ENCODE data around the gene SUSD1.
"Not testable (repeated sequence)": the region's sequence is repeated elsewhere in the genome, so short reads cannot be mapped to it uniquely, and the experiment has no call there.

SUSD1 gene

DNA sequence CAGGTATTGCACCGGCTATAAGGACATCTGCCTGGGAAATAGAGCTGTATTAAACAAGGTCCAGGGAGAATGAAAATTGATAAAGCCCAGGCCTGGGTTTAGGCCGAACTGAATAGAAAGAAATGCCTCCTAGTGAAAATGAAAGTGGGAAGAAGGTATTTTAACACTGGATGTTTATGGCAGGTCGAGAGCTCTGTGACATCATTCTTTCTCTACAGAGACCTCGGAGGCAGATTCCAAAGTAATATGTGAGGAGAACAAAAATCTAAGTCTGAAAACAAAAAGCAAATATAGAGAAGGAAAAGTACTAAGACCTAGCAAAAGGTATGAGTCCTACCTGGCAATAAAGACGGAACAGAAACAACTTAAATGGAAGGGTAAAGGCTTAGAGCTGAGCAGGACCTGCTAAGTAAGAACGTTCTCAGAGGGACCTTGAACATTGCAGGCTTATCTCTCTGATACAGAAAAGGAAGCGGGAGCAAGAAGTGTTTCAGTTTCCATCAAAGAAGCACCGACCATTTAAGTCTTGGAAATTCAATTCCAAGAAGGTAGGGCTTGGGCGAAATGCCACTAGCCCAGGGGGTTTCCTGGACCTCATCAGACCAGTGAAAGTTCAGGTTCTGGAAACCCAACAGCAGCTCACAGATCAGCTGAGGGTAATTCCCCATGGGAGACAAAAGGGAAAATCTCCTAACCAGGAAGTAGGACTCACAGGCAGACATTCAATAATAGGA lies 80.0 kb downstream of the SUSD1 start:
- DNase-seq (ENCODE audit: low read depth) = no peak

DNA sequence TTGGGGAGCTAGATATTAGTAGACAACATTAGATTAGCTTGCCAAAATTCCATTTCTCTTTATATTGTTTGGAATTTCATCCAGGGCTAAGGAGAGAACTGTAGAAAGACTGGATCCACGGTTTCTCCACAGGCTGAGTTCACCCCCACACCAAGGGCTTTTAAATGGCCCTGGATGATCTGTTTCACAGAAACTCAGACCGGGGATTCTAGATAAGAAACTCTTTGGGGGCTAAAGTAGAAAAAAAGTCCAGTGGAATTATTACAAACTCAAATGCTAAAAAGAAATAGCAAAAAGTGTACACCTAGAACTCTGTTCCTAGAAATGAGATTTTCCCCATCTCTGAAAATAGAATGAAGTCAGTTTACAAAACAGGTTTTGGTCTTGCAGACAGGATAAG lies 80.9 kb downstream of the SUSD1 start:
- no peak for DNase-seq (ENCODE audit: low read depth)

DNA sequence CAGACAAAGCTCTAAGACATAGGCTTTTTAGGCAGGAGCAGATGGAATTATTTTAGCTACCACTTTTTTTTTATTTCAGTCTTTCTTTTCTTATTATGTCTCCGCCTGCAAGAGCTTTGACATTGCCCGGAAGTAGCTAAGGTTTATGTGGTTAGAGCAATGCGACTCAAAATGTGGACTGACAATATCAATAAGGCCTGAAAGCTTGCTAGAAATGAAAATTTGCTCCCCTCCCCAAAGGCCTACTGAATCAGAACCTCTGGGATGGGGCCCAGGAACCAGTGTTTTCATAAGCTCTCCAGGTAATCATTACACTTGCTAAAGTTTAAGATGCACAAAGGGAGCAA lies 81.3 kb downstream of the SUSD1 start:
- DNase-seq (ENCODE audit: low read depth) = no peak

DNA sequence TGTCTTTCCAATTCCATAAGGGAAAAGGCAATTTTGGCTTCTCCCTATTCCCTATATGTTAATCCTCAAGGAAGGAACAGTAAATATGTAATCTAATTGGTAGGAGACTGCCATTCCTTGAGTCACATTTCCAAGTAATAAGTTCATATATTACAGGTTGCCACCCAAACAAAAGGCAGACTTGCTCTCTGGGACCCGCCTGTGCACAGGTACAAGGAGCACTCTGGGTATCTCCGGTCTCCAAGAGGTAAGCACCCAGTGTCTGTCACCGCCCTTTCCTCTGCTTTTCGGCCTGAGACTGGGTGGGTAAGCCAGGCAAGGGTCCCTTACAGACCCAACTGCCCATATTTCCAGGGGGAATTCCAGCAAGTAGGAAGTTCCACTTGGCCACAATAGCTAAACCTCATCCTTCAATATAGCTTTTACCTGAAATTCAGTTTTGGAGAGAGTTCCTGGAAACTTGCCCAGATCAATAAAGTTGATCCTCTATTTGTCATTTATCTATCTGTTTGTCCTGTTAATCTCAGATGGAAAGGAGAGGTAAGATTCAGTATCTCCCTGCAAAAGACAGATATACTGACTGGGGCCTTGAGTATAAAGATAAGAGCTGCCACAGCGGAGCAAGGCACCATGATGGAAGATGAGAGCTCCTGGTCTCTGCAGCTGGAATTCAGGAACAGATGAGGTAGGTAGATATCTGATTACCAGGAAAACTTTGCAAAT lies 81.8 kb downstream of the SUSD1 start:
- no peak for DNase-seq (ENCODE audit: low read depth)

DNA sequence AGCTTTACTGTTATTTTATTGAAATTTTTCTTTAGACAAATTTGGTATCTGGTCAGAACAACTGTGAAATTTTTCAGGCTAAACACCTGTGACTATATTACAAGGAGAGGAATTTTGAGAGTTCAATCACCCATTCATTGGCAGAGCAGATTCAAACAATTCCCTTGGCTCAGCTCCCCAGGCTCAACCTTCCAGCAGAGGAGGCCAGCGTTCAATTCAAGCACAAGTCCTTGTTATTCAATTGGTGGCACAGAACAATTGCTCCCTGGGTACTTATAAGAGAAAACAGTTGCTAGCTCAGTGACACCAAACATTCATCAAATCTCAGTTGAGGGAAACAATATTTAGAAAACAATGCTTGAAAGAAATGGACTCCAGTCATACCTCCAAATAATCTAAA lies 83.3 kb downstream of the SUSD1 start:
- no peak for DNase-seq (ENCODE audit: low read depth)

DNA sequence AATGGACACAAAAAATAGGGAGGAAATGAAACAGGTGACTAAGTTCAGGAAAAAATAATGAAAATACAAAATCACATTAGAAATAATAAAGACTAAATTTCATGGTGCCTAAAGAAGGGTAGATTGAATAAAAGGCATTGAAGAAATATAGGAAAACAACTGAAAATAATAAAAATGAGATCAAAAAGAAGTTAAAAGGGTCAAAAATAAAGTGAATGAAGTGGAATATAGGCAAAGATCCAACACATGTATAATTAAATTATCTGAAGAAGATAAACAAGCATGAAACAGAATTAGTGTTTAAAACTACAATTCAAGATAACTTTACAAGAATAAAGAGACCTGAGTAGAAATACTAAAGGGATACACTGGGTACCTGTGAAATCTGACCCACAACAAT lies 87.6 kb downstream of the SUSD1 start:
- no peak for DNase-seq (ENCODE audit: low read depth)

DNA sequence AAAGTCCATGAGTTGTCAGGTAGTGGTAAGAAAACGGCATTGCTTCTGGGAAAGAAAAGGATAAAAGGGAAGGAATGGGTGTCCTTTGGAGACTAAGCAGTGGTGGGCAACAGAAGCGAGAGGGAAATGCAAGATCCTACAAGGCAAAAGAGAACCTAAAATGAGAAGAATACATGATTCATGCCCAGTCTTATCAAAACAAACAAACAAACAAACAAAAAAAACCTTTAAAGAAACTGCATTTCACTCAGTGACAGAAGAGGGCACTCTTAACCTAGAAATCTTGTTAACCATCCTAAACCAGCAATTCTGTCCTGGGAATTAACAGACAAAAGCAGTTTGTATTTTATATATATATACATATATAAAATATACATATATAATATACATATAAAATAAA lies 88.5 kb downstream of the SUSD1 start:
- no peak for DNase-seq (ENCODE audit: low read depth)

DNA sequence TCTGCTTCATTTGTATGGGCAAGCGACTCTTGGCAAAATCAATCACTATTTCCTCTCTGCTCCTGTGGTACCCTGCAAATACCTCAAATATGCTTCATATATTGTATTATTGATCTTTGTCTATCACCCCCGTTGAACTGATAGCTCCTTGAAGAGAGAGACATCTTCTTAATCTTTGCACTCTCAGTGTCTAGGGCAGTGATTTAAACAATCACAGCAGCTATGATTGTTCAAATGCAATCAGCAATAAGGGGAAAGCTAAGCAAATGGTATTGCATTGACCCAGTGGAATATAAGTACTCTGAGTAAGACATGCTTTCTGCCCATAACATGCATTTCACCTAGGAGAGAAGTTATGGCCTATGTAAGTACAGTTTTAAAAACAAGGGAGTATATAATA lies 90.2 kb downstream of the SUSD1 start:
- no peak for DNase-seq (ENCODE audit: low read depth)

DNA sequence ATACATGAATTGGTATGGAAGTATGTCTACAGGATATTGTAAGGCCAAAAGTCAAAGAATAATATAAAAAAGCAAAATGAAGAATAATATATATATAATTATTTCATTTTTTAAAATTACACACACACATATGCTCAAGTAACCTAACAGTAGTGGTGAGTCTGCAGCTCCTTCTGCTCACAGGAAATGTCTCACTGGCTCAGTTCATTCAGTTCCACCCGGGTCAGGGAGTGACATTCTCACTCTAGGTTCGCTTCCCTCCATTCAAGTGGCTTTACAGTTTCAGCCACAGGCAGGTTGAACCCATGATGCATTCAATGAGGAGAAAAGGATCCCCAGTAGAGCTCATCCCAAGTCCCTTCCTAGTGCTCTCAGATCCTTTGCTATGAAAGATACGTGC lies 90.8 kb downstream of the SUSD1 start:
- DNase-seq (ENCODE audit: low read depth) = no peak

DNA sequence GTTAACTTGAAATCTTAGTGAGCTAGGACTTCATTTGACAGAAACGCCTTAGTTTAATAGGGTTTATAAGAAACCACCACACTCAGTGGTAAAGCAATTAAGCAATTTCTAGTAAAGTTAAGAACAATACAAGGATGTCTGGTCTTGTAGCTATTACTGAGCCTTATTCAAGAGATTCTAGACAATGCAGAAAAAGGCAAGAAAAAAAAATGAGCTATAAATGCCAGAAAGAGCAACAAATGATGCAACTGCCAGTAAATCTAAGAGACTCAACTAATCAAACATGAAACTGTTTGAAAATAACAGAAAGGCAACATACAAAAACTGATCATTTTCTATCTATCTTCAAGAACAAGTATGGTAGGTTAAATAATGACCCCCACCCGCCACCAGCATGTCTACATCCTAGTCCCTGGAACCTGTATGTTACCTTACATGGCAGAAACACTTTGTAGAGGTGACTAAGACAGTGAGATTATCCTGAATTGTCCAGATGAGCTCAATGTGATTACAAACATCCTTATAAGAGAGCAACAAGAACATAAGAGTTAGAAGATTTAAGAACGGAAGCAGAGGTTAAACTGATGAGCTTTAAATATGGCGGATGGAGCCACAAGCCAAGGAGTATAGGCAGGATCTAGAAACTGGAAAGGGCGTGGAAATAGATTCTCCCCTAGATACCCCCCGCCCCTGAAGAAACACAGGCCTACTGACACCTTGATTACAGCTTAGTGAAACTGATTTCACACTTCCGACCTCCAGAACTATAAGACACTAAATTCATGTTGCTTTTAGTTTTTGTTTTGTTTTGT lies 93.0 kb downstream of the SUSD1 start:
- no peak for DNase-seq (ENCODE audit: low read depth)

DNA sequence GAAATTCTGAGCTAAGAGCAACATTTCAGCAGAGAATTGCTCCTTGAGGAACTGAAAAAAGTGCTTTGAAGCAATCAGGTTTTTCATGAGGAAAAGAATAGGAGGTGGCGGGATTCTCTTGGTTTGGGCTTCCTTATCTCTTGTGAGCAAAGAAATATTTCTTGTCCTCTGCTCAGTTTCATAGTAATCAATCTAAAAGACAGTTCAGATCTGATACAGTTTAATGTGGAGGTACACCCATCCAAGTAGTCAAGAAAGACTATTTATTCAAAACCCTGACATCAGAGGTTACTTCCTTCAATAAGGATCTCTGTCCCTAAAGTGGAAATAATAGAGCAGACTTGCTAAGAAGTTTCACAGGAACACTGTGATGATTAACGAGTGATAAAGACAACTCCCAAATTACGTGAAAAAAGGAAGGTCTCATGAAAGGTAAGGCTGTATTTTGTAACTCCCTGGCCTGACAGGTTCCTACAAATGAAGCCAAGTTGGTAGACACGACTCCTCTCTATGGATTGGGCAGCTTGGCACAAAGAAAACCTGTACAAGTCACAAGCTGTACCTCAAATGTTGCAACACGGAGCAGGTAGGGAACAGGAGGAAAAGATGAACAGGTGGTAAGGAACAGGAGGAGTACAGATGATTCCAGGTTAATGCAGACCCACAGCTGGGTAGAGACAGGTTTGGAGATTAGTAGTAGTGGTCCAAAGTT lies 94.1 kb downstream of the SUSD1 start:
- DNase-seq (ENCODE audit: low read depth) = no peak

DNA sequence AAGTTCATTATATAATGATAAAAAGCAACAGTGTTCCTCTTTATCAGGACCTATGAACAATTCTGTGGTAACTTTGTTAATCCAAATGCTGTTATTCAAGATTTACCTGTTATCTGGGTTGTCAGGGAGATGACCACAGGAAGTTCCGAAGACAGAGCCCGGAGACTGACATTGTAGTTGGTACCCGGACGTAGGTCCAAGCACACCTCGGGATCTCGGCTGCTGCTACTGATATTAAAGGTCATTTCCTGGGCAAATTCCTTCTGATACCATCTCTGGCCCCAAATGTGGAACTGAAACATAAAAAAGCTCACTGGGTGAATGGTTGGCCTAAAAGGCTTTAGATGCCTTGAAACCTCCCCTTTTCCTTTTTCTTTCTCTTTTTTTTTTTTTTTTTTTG lies 96.7 kb downstream of the SUSD1 start:
- no peak for DNase-seq (ENCODE audit: low read depth)

DNA sequence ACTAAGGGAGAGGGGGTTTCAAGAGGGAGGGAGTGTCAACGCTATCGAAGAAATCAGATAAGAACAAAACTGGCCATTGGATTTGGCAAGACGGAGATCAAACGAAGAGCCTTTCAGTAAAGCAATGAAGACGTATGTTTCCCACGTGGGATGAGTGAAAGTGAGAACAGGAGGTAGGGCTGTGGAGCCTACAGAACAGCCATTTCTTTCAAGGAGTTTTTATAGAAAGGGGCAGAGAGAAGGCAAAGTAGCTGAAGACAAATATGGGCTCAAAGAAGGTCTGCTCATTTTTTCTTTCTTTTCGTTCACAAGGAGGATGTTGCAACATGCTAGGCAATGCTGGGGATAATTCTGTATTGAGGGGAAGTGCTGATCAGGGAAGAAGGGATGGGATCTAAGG lies 98.3 kb downstream of the SUSD1 start:
- no peak for DNase-seq (ENCODE audit: low read depth)

DNA sequence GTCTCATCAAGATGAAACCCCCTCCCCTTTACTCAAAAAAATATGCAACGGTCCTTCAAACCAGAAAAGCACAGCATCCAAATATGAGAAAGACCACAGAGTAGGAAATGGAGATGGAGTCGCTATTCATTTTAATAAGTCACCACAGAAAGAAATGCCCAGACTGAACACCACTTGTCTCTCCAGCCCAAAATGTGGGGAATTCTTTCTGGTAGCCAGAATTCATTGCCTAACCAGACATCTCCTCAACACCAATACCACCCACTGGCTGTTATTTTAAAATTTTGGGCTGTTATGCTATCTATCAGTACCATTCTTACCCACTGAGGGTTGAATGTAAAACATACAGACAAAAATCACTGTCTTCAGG lies 100.1 kb downstream of the SUSD1 start:
- no peak for DNase-seq (ENCODE audit: low read depth)

DNA sequence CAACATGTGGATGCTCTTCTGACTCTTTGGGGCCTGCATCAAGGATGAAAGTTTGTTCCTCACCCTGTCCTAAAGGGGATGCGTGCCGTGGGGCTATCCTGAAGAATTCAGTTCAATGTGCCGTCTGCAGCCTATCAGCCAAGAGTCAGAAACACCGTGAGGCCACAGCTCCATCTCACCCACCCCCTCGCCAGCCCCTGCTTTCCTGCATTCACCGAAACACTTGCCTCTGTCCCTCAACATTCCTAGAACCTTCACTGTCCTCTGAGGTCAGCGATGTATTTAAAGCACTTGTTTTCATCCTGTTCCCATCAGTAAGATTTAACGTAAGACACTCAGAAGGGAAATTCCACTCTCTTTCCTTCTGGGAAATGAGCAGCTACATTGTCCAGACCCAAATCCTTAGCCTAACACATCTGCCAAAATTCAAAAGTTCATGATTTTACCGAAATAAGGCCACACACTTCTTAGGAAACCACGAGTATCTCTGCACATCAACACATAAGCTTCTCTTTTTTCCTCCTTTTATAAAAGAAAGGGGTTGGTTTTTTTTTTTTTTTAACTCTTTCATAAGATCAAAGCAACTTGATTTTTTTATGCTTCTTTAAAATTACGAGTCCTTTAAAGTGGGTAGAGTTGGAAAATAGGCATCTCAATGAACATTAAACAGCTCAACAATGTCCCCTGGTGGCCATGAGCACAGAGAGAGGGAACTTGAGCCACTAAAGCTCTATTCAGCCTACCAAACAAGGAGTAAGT lies 100.7 kb downstream of the SUSD1 start:
- peak; percentile 86 for DNase-seq (ENCODE audit: low read depth)

DNA sequence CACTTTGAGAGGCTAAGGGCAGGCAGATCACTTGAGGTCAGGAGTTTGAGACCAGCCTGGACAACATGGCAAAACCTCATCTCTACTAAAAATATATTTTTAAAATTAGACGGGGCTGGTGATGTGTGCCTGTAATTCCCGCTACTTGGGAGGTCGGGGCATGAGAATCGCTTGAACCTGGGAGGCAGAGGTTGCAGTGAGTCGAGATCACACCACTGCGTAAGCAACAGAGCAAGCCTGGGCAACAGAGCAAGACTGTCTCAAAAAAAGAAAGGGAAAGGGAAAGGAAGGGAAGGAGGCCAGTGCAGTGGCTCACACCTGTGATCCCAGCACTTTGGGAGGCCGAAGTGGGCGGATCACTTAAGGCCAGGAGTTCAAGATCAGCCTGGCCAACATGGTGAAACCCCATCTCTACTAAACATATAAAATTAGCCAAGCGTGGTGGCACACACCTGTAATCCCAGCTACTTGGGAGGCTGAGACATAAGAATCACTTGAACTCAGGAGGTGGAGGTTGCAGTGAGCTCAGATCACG lies 101.4 kb downstream of the SUSD1 start:
- not testable (repeated sequence) for DNase-seq (ENCODE audit: low read depth)

DNA sequence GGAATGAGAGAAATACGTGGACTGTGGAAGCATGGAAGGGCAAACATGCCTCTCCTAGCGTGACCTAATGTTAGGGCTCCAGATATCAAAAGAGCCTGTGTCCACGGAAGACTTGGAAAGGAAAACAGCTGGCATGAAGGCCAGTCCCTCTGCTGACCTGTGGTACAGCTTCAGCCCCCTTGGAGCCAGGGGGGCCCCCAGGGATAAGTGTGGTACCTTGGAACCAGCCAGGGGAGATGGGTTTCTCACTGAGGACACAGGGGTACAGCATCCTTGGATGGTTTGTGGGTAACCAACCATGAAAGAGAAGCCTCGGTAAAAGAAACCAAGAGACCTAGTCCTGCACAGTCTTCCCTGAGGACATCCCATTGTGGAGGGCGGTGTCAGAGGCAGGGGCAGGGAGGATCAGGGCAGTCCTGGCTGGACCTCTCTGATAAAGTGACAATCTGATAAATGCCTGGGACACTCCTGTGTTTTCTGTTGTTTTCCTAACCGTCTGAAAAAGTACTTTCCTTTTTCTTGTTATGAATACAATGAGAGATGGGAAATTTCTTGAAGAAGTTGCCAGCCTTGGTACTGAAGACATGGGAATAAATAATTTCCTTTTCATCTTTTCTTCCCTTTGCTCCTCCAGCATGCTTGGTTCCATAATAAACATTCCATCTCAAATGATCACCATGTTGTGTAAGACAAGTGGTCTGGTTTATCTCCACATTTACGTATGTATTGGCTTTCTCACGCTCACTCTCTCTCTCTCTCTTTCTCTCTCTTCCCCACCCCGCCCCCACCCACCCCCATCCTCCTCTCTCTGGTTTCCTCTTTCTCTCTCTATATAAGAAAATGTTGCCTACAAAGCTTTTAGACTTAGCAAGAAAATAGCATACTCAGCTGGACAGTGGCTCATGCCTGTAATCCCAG lies 102.1 kb downstream of the SUSD1 start:
- peak; percentile 62 for DNase-seq (ENCODE audit: low read depth)

DNA sequence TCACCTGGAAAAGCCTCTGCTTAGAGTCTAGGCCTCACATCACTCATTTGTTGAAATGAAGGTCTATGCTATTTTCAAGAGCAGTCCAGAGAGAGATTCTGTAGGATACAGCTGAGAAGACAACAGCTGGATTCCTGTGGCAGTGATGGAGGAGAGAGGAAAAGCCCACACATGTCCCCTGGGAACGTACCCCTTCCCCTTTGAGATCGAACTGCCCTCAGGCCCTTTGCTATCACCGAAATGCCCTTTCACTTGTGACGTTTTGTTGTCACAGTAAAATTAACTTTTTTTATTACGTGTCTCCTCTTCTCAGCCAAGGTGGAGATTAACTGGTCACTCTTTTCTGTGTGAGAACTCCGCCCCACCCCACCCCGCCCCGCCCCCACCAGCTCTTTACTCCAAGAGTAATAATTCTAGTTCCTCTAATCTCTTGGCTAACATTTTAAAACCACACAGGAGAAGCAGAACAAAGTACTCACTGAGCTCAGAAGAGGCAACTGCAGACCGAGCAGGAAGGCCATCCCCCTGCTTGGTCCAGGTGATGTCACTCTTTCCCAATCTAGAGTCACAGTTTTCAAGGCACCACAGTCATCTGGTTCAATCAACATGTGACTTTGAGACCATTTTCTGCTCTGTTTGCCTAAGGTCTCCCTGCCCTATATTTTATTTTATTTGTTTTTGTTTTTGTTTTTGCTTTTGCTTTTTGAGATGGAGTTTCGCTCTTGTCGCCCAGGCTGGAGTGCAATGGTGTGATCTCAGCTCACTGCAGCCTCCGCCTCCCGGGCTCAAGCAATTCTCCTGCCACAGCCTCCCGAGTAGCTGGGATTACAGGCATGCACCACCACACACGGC lies 105.6 kb downstream of the SUSD1 start:
- no peak for DNase-seq (ENCODE audit: low read depth)

DNA sequence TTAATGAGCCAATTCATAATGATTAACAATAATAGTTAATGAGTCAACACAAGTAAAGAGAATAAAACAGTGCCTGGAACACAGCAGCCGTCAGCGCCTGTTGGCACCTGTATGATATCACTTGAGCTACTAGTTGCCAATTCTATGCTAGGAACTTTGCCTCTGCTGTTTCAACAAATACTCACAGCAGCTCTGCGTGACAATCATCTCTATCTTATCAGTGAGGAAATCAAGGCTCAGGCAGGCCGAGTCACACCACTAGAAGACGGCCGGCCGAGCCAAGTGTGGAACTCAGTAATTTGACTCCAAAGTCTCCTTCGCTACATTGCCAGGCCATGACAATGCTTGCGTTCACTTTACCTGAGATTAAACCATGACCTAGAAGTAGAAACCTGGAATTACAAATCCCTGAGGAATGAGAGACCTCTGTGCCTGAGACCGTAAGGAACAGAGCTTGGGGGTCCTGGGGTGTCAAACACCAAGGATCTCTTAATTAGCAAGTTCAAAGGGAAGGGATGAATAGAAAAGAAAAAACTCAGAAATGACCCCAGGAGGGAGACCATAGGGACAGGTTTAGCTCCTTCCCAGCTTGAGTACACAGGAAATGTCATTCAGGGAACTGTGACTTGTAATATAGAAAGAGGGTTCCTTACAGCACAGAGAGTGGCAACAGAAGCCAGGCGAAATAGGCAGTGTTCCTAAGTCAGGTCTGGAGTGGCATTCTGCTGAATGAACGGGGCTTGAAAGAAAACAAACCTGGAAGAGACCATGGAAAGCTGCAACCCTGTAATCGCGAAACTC lies 109.1 kb downstream of the SUSD1 start:
- DNase-seq (ENCODE audit: low read depth) = no peak
